Measurements from ENCODE around the gene ADAM10. TPM values are rescaled to one million over a fixed set of nuclear protein-coding genes. Genes with fewer than 3 reads are reported as not detected.

Gene ADAM10
- total RNA-seq, 1 experiment from 2014 or later = 170 TPM

- Histone ChIP-seq H3K36me3 (ENCODE audit: control insufficient read depth, insufficient read depth, low read length) (no peaks in the 10 kb centered on the region), H3K9me3 (no peaks in the 10 kb centered on the region; the same call in none of the 2 replicates), H3K4me1 (0 out of 2 replicates have a peak, but pooled peaks cover 7% of the 10 kb centered on the region), H3K27me3 (replicated peaks; ENCODE audit: control insufficient read depth, insufficient read depth, low read length) (no peaks in the 10 kb centered on the region), H3K4me3 (ENCODE audit: low read depth, low read length) (no peak overlapping the region)
- Mint-ChIP-seq H3K4me1 (ENCODE audit: low read depth, unreplicated experiment) (no peaks in the 10 kb centered on the region), H3K27me3 (ENCODE audit: insufficient read depth, unreplicated experiment) (no peaks in the 10 kb centered on the region), H3K9me3 (ENCODE audit: unreplicated experiment) (no peaks in the 10 kb centered on the region), H3K27ac (ENCODE audit: unreplicated experiment) (no peak overlapping the region), H3K4me3 (ENCODE audit: unreplicated experiment) (no peak overlapping the region), H3K36me3 (ENCODE audit: insufficient read depth, unreplicated experiment) (no peaks in the 10 kb centered on the region)
- intact Hi-C loops (cut with micrococcal nuclease; ENCODE audit: unreplicated experiment) = no loop called here
- no peak for DNase-seq
- ChIA-PET CTCF (no interaction called here), POLR2A (no interaction called here)
- BruUV-seq (replicated peaks) = no TSS peak
- TF ChIP-seq CTCF (IDR thresholded peaks at IDR 0.05; ENCODE audit: insufficient read depth in 1 of 2, low read depth in 1 of 2, low read length in 1 of 2, severe bottlenecking in 1 of 2, unreplicated experiment in 1 of 2) = no peak
Observed at GRCh38 chr15:58565619-58566018, 183.9 kb downstream of the ADAM10 start.

- ChIA-PET CTCF (no interaction called here), POLR2A (no interaction called here)
- TF ChIP-seq CTCF (IDR thresholded peaks at IDR 0.05; ENCODE audit: insufficient read depth in 1 of 2, low read depth in 1 of 2, low read length in 1 of 2, severe bottlenecking in 1 of 2, unreplicated experiment in 1 of 2) = no peak
- no peaks in the 10 kb centered on the region for H3K27me3 ChIP-seq (replicated peaks; ENCODE audit: control insufficient read depth, insufficient read depth, low read length)
- no TSS peak for BruUV-seq (replicated peaks)
- intact Hi-C loops (cut with micrococcal nuclease; ENCODE audit: unreplicated experiment) = no loop called here
- H3K9me3 ChIP-seq = no peaks in the 10 kb centered on the region; the same call in none of the 2 replicates
- Mint-ChIP-seq H3K27me3 (ENCODE audit: insufficient read depth, unreplicated experiment) (no peaks in the 10 kb centered on the region), H3K27ac (ENCODE audit: unreplicated experiment) (no peak overlapping the region), H3K9me3 (ENCODE audit: unreplicated experiment) (no peaks in the 10 kb centered on the region), H3K4me1 (ENCODE audit: low read depth, unreplicated experiment) (no peaks in the 10 kb centered on the region), H3K36me3 (ENCODE audit: insufficient read depth, unreplicated experiment) (no peaks in the 10 kb centered on the region), H3K4me3 (ENCODE audit: unreplicated experiment) (no peak overlapping the region)
- H3K36me3 ChIP-seq (ENCODE audit: control insufficient read depth, insufficient read depth, low read length) = no peaks in the 10 kb centered on the region
- no peak overlapping the region for H3K4me3 ChIP-seq (ENCODE audit: low read depth, low read length)
- no peak for DNase-seq
- H3K4me1 ChIP-seq = 0 out of 2 replicates have a peak, but pooled peaks cover 7% of the 10 kb centered on the region
Observed at GRCh38 chr15:58564981-58565380, 184.5 kb downstream of the ADAM10 start.

DNA sequence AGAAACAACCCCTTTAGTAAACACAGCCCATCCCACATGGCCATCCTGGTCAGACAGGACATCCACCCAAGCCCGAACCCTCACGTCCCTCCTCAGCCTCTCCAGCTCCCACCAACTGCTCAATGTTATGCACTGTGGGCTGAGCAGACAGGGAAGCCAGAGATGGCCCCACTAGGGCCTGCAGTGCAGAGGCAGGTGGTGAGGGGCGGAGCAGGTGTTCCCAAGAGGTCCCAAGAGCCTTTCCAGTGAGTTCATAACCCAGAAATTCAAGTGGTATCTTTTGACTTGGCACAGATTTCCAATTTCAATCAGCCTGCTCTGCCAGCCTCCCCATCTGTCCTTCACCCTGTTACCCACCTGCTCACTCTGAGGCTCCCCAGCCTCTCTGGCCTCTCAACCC is 187.4 kb downstream of the ADAM10 start:
- CTCF ChIA-PET = no interaction called here
- Mint-ChIP-seq H3K36me3 (ENCODE audit: insufficient read depth, unreplicated experiment) (no peaks in the 10 kb centered on the region), H3K27ac (ENCODE audit: unreplicated experiment) (no peak overlapping the region), H3K27me3 (ENCODE audit: insufficient read depth, unreplicated experiment) (no peaks in the 10 kb centered on the region), H3K9me3 (ENCODE audit: unreplicated experiment) (no peaks in the 10 kb centered on the region), H3K4me3 (ENCODE audit: unreplicated experiment) (no peak overlapping the region), H3K4me1 (ENCODE audit: low read depth, unreplicated experiment) (no peaks in the 10 kb centered on the region)
- POLR2A ChIA-PET = no interaction called here
- no TSS peak for BruUV-seq (replicated peaks)
- no peaks in the 10 kb centered on the region for H3K27me3 ChIP-seq (replicated peaks; ENCODE audit: control insufficient read depth, insufficient read depth, low read length)
- no peak for DNase-seq
- TF ChIP-seq CTCF (IDR thresholded peaks at IDR 0.05; ENCODE audit: insufficient read depth in 1 of 2, low read depth in 1 of 2, low read length in 1 of 2, severe bottlenecking in 1 of 2, unreplicated experiment in 1 of 2) = no peak
- H3K9me3 ChIP-seq = no peaks in the 10 kb centered on the region; the same call in 1 of the 2 replicates
- no peak overlapping the region for H3K4me3 ChIP-seq (ENCODE audit: low read depth, low read length)
- 0 out of 2 replicates have a peak, but pooled peaks cover 7% of the 10 kb centered on the region for H3K4me1 ChIP-seq
- no peaks in the 10 kb centered on the region for H3K36me3 ChIP-seq (ENCODE audit: control insufficient read depth, insufficient read depth, low read length)
- intact Hi-C loops (cut with micrococcal nuclease; ENCODE audit: unreplicated experiment) = no loop called here
